A673 (cell line): ENCODE data around the gene DDR2.

Experiments used
- CTCF ChIP-seq: fragments of 300-800, 200-600 bp; sonication (generic); conservative IDR thresholded peaks from 2 replicates; pipeline ENCODE4 v1.5.1; 2017; ENCODE audit warnings: low read depth, mild to moderate bottlenecking, antibody characterized with exemption, low read length, moderate library complexity, mixed read lengths
- EZH2 ChIP-seq: fragments of 200-600 bp; sonication (generic); IDR thresholded peaks from 2 replicates; pipeline ENCODE4 v1.6.1; 2017; ENCODE audit warnings: borderline replicate concordance, low read depth, mild to moderate bottlenecking, mixed read lengths, antibody characterized with exemption, low read length; ENCODE audit not compliant: poor library complexity, severe bottlenecking

DNA sequence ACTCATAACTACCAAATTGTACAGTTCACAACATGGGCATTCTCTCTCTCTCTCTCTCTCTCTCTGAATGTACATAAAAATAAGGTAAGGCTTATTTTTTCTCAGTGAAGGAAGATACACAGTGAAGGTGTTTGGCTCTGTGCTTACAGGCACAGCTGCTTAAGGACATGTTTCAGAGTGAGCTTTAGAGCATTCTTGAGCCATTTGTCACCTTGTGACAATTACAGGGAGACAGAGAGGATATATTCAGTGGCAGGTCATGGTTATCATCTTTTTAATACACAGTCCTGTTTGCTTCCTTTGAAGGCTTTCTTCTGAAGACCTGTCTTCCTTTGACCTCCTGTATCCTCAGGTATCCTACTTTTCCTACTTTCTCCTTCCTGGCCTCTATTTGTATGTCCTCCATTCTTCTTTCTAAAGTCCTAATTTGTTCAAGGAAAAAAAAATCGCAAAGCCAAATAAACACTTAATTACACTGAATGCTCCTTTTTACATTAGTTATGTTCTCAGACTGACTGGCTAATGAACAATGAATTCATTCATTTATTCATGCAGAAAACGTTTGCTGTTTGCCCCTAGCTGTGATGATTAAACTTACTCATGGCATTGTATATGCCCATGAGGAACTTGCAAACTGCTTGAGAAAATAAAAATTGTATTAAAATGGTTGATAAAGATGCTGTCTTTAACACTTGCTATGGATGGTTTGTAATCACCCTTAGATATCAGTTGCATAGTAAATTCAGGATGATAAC, 191.7 kb downstream of the DDR2 start:
- TF ChIP-seq CTCF (no peak), EZH2 (no peak)
